Measurements from ENCODE around the gene ITGA1. TPM values are rescaled to one million over a fixed set of nuclear protein-coding genes. Genes with fewer than 3 reads are reported as not detected.

Gene ITGA1
- total RNA-seq, 4 donors from 2014 or later = 219 to 326 (median 240) TPM

GRCh38 chr5:52886206-52886605 lies 98.5 kb downstream of the ITGA1 start:
- Histone ChIP-seq H3K27me3 (no peaks in the 10 kb centered on the region), H3K4me3 (no peak overlapping the region), H3K4me1 (peaks cover 0 to 3% (median 0%) of the 10 kb centered on the region in 3 donors), H3K36me3 (peaks cover 9 to 72% of the 10 kb centered on the region in 2 donors), H3K9me3 (no peaks in the 10 kb centered on the region), H3K27ac (peak overlapping the region in 2 of 4 donors; percentile 27 to 32)
- TF ChIP-seq CTCF (IDR thresholded peaks at IDR 0.05) (no peak), POLR2A (IDR thresholded peaks at IDR 0.05) (no peak), EP300 (IDR thresholded peaks at IDR 0.05) (no peak), POLR2AphosphoS5 (IDR thresholded peaks at IDR 0.05) (no peak)
- no peak for ATAC-seq
- WGBS, 2 donors (ENCODE audit: low coverage in 1 of 2) = 86 to 100% methylated on average over 2 of the region's 2 CpGs

- H3K4me1 ChIP-seq = peaks cover 0 to 3% (median 2%) of the 10 kb centered on the region in 3 donors
- TF ChIP-seq POLR2A (IDR thresholded peaks at IDR 0.05) (no peak), CTCF (IDR thresholded peaks at IDR 0.05) (no peak), EP300 (IDR thresholded peaks at IDR 0.05) (no peak), POLR2AphosphoS5 (IDR thresholded peaks at IDR 0.05) (no peak)
- WGBS, 2 donors (ENCODE audit: low coverage in 1 of 2) = 38% methylated on average over 2 of the region's 2 CpGs; no CpG with 5 or more reads in 1 of the 2 donors
- H3K36me3 ChIP-seq = peaks cover 9 to 64% of the 10 kb centered on the region in 2 donors
- H3K9me3 ChIP-seq = no peaks in the 10 kb centered on the region
- H3K4me3 ChIP-seq = no peak overlapping the region
- ATAC-seq = no peak
- no peaks in the 10 kb centered on the region for H3K27me3 ChIP-seq
- H3K27ac ChIP-seq = peak overlapping the region in 3 of 4 donors; percentile 19 to 45 (median 39)
Measured at GRCh38 chr5:52887066-52887465, 99.3 kb downstream of the ITGA1 start.

- TF ChIP-seq POLR2AphosphoS5 (IDR thresholded peaks at IDR 0.05) (no peak), CTCF (IDR thresholded peaks at IDR 0.05) (no peak), EP300 (IDR thresholded peaks at IDR 0.05) (no peak), POLR2A (IDR thresholded peaks at IDR 0.05) (no peak)
- Histone ChIP-seq H3K4me3 (no peak overlapping the region), H3K9me3 (no peaks in the 10 kb centered on the region), H3K27me3 (no peaks in the 10 kb centered on the region), H3K4me1 (peaks cover 5 to 14% (median 8%) of the 10 kb centered on the region in 3 donors), H3K36me3 (peaks cover 9 to 55% of the 10 kb centered on the region in 2 donors), H3K27ac (peak overlapping the region in 1 of 4 donors; percentile 43)
- ATAC-seq = no peak
- WGBS, 2 donors (ENCODE audit: low coverage in 1 of 2) = 80 to 85% methylated on average over 5 of the region's 5 CpGs
Measured at GRCh38 chr5:52888363-52888762, 100.6 kb downstream of the ITGA1 start.

- Histone ChIP-seq H3K4me1 (peaks cover 12 to 54% (median 27%) of the 10 kb centered on the region in 3 donors), H3K4me3 (no peak overlapping the region), H3K36me3 (peaks cover 7 to 44% of the 10 kb centered on the region in 2 donors), H3K27ac (peak overlapping the region; percentile 50 to 63 (median 56)), H3K9me3 (no peaks in the 10 kb centered on the region), H3K27me3 (no peaks in the 10 kb centered on the region)
- 69 to 74% methylated on average over 6 of the region's 6 CpGs for WGBS, 2 donors (ENCODE audit: low coverage in 1 of 2)
- ATAC-seq = no peak
- TF ChIP-seq POLR2AphosphoS5 (IDR thresholded peaks at IDR 0.05) (no peak), EP300 (IDR thresholded peaks at IDR 0.05) (no peak), CTCF (IDR thresholded peaks at IDR 0.05) (no peak), POLR2A (IDR thresholded peaks at IDR 0.05) (no peak)
Measured at GRCh38 chr5:52892242-52892878, 104.6 kb downstream of the ITGA1 start.

GRCh38 chr5:52893105-52893504 lies 105.4 kb downstream of the ITGA1 start:
- no peaks in the 10 kb centered on the region for H3K27me3 ChIP-seq
- peak overlapping the region; percentile 50 to 66 (median 60) for H3K27ac ChIP-seq
- TF ChIP-seq POLR2AphosphoS5 (IDR thresholded peaks at IDR 0.05) = peak; percentile 90
- no peak for TF ChIP-seq CTCF (IDR thresholded peaks at IDR 0.05)
- no peak for TF ChIP-seq POLR2A (IDR thresholded peaks at IDR 0.05)
- no peak for TF ChIP-seq EP300 (IDR thresholded peaks at IDR 0.05)
- no peaks in the 10 kb centered on the region for H3K9me3 ChIP-seq
- H3K36me3 ChIP-seq = peaks cover 1 to 44% of the 10 kb centered on the region in 2 donors
- peaks cover 12 to 56% (median 27%) of the 10 kb centered on the region in 3 donors for H3K4me1 ChIP-seq
- peak; percentile 44 for ATAC-seq
- no peak overlapping the region for H3K4me3 ChIP-seq
